HG03060 (cell line): ENCODE results near the gene ATP2C1.

ENCODE experiments used
- ATAC-seq: cut with Tn5 transposase; IDR thresholded peaks from one replicate; pipeline ENCODE4 v1.9.1; 2021; ENCODE audit warnings: low read depth, moderate number of reproducible peaks; ENCODE audit not compliant: unreplicated experiment

The ATP2C1 gene

GRCh38 chr3:130974201-130974600 lies 80.3 kb downstream of the ATP2C1 start:
- ATAC-seq = no peak

- ATAC-seq = no peak
These were observed 81.4 kb downstream of the ATP2C1 start for GRCh38 chr3:130975251-130975650.

- ATAC-seq = no peak
These were observed 82.8 kb downstream of the ATP2C1 start for GRCh38 chr3:130976706-130977105.

- ATAC-seq = no peak
These were observed 85.2 kb downstream of the ATP2C1 start for GRCh38 chr3:130979117-130979516.

- ATAC-seq = no peak
These were observed 87.6 kb downstream of the ATP2C1 start for GRCh38 chr3:130981469-130981868.

GRCh38 chr3:130990282-130990681 lies 96.4 kb downstream of the ATP2C1 start:
- no peak for ATAC-seq

GRCh38 chr3:130991126-130991525 lies 97.2 kb downstream of the ATP2C1 start:
- no peak for ATAC-seq

GRCh38 chr3:130992344-130992743 lies 98.5 kb downstream of the ATP2C1 start:
- no peak for ATAC-seq

- no peak for ATAC-seq
These were observed 103.4 kb downstream of the ATP2C1 start for GRCh38 chr3:130997289-130997688.

- no peak for ATAC-seq
These were observed 107.2 kb downstream of the ATP2C1 start for GRCh38 chr3:131001071-131001470.

GRCh38 chr3:131004603-131005002 lies 110.7 kb downstream of the ATP2C1 start:
- ATAC-seq = no peak

- ATAC-seq = no peak
These were observed 113.4 kb downstream of the ATP2C1 start for GRCh38 chr3:131007256-131007655.

- ATAC-seq = no peak
These were observed 113.9 kb downstream of the ATP2C1 start for GRCh38 chr3:131007782-131008181.

GRCh38 chr3:131008326-131008725 lies 114.4 kb downstream of the ATP2C1 start:
- ATAC-seq = no peak

- ATAC-seq = no peak
These were observed 115.8 kb downstream of the ATP2C1 start for GRCh38 chr3:131009698-131010097.

- no peak for ATAC-seq
These were observed 125.1 kb downstream of the ATP2C1 start for GRCh38 chr3:131018970-131019369.

GRCh38 chr3:131020122-131020693 lies 126.3 kb downstream of the ATP2C1 start:
- ATAC-seq = no peak

GRCh38 chr3:131025539-131025938 lies 131.7 kb downstream of the ATP2C1 start:
- no peak for ATAC-seq

GRCh38 chr3:131026321-131027151 lies 132.7 kb downstream of the ATP2C1 start, which contains the start of the genes ASTE1 and NEK11:
Gene ASTE1 (minus strand): TSS chr3:131026825. CDS start chr3:131025306, 1,519 bp downstream.
Gene NEK11 (plus strand): TSS chr3:131026877. CDS start chr3:131029709, 2,832 bp downstream.
- peak; percentile 89 for ATAC-seq

GRCh38 chr3:131028844-131029243 lies 135.0 kb downstream of the ATP2C1 start:
- ATAC-seq = no peak

GRCh38 chr3:131031660-131032059 lies 137.8 kb downstream of the ATP2C1 start:
- ATAC-seq = no peak
